GM18519 (cell line): ENCODE results near the gene AKNA.
"Not testable (repeated sequence)": the region's sequence is repeated elsewhere in the genome, so short reads cannot be mapped to it uniquely, and the experiment has no call there.

Experiments
- ATAC-seq: cut with Tn5 transposase; IDR thresholded peaks from one replicate; pipeline ENCODE4 v1.9.1; 2021; ENCODE audit warnings: mild to moderate bottlenecking, moderate library complexity; ENCODE audit not compliant: unreplicated experiment, low FRiP score

Gene AKNA

GRCh38 chr9:114323849-114324248 lies 63.9 kb downstream of the AKNA start:
- ATAC-seq, result not testable (repeated sequence)

GRCh38 chr9:114322831-114323531 lies 64.8 kb downstream of the AKNA start, which contains the start of gene ORM1:
ORM1 (plus strand) TSS chr9:114323098; CDS start chr9:114323134, 36 bp downstream.
- ATAC-seq, result not testable (repeated sequence)

- not testable (repeated sequence) for ATAC-seq
Measured at GRCh38 chr9:114322160-114322818, 65.5 kb downstream of the AKNA start.

- ATAC-seq, result no peak
Measured at GRCh38 chr9:114321759-114322158, 66.0 kb downstream of the AKNA start.

- ATAC-seq, result not testable (repeated sequence)
Measured at GRCh38 chr9:114320710-114321109, 67.1 kb downstream of the AKNA start.

GRCh38 chr9:114319147-114319546 lies 68.6 kb downstream of the AKNA start:
- no peak for ATAC-seq

GRCh38 chr9:114318416-114318815 lies 69.4 kb downstream of the AKNA start:
- no peak for ATAC-seq

- no peak for ATAC-seq
Measured at GRCh38 chr9:114317665-114318357, 70.0 kb downstream of the AKNA start.

GRCh38 chr9:114316605-114317230 lies 71.1 kb downstream of the AKNA start:
- ATAC-seq, result no peak

GRCh38 chr9:114315723-114316363 lies 71.9 kb downstream of the AKNA start:
- no peak for ATAC-seq

- ATAC-seq, result no peak
Measured at GRCh38 chr9:114314881-114315722, 72.7 kb downstream of the AKNA start.

- no peak for ATAC-seq
Measured at GRCh38 chr9:114314256-114314867, 73.4 kb downstream of the AKNA start.

GRCh38 chr9:114313186-114313585 lies 74.6 kb downstream of the AKNA start:
- ATAC-seq, result no peak

GRCh38 chr9:114312513-114312875 lies 75.3 kb downstream of the AKNA start:
- ATAC-seq, result no peak

- ATAC-seq, result no peak
Measured at GRCh38 chr9:114311571-114312512, 75.9 kb downstream of the AKNA start.

GRCh38 chr9:114310471-114311450 lies 77.0 kb downstream of the AKNA start:
- ATAC-seq, result no peak

- no peak for ATAC-seq
Measured at GRCh38 chr9:114309096-114309495, 78.7 kb downstream of the AKNA start.
